GM10266 (cell line): ENCODE measurements around the gene E2F8.
"Not testable (repeated sequence)": the region's sequence is repeated elsewhere in the genome, so short reads cannot be mapped to it uniquely, and the experiment has no call there.

Experiments
- DNase-seq: peaks from one replicate; pipeline ENCODE4 v3.0.0; 2012; ENCODE audit errors: extremely low spot score
- CTCF ChIP-seq: IDR thresholded peaks from 2 replicates; pipeline ENCODE4 v1.5.1; 2012; ENCODE audit warnings: mild to moderate bottlenecking, low read depth; ENCODE audit not compliant: control insufficient read depth, insufficient read depth; ENCODE audit errors: missing control alignments

Gene E2F8

GRCh38 chr11:19281041-19281440 lies 40.3 kb upstream of the E2F8 start:
- no peak for DNase-seq
- TF ChIP-seq CTCF = no peak

GRCh38 chr11:19279451-19279850 lies 38.7 kb upstream of the E2F8 start:
- TF ChIP-seq CTCF = no peak
- DNase-seq = no peak

- no peak for TF ChIP-seq CTCF
- no peak for DNase-seq
These were observed 36.4 kb upstream of the E2F8 start for GRCh38 chr11:19276859-19277808.

GRCh38 chr11:19275496-19275895 lies 34.8 kb upstream of the E2F8 start:
- DNase-seq = no peak
- TF ChIP-seq CTCF = no peak

GRCh38 chr11:19273219-19273618 lies 32.5 kb upstream of the E2F8 start:
- DNase-seq = not testable (repeated sequence)

GRCh38 chr11:19268909-19269308 lies 28.2 kb upstream of the E2F8 start:
- DNase-seq = no peak
- no peak for TF ChIP-seq CTCF

GRCh38 chr11:19267567-19267966 lies 26.8 kb upstream of the E2F8 start:
- no peak for DNase-seq
- no peak for TF ChIP-seq CTCF
